SK-N-SH treated with all-trans-retinoic acid at 6 μM for 48 hours (cell line): ENCODE data around the gene C3orf62.
A peak's percentile ranks its signal among the peaks of the same experiment; 100 is the strongest.
"Not testable (repeated sequence)": the region's sequence is repeated elsewhere in the genome, so short reads cannot be mapped to it uniquely, and the experiment has no call there.

Source experiments
- ATAC-seq: fragments of 200-7000 bp; cut with Tn5 transposase; 3 replicates; pipeline ENCODE4 v1.9.1; 2020; ENCODE audit warnings: mild to moderate bottlenecking, moderate library complexity
- ARNTL ChIP-seq: fragments of 450-650 bp; formaldehyde crosslinking; IDR thresholded peaks from 2 replicates; pipeline ENCODE4 v1.5.0; 2020; ENCODE audit warnings: low read depth, mild to moderate bottlenecking, moderate library complexity, borderline replicate concordance
- BACH2 ChIP-seq: fragments of 250-450 bp; sonication (Bioruptor Pico); IDR thresholded peaks from 2 replicates; pipeline ENCODE4 v1.9.0; 2021; ENCODE audit warnings: mild to moderate bottlenecking, borderline replicate concordance
- CSDC2 ChIP-seq: fragments of 250-450 bp; sonication (Bioruptor Pico); IDR thresholded peaks from 2 replicates; pipeline ENCODE4 v1.5.0; 2020; ENCODE audit warnings: mild to moderate bottlenecking, moderate library complexity
- ESRRG ChIP-seq: fragments of 250-450 bp; sonication (Bioruptor Pico); IDR thresholded peaks from 2 replicates; pipeline ENCODE4 v1.6.1; 2021; ENCODE audit warnings: mild to moderate bottlenecking
- ISL1 ChIP-seq: fragments of 250-450 bp; sonication (Bioruptor Pico); IDR thresholded peaks from 2 replicates; pipeline ENCODE4 v2.1.2; 2022; ENCODE audit warnings: mild to moderate bottlenecking, moderate library complexity
- OSR1 ChIP-seq: fragments of 250-450 bp; sonication (Bioruptor Pico); IDR thresholded peaks from 2 replicates; pipeline ENCODE4 v1.8.0; 2022; ENCODE audit warnings: moderate library complexity, mild to moderate bottlenecking, inconsistent platforms
- PPARA ChIP-seq: fragments of 250-450 bp; sonication (Bioruptor Pico); IDR thresholded peaks from 2 replicates; pipeline ENCODE4 v1.5.0; 2020; ENCODE audit warnings: mild to moderate bottlenecking, borderline replicate concordance
- RARB ChIP-seq: fragments of 250-450 bp; sonication (Bioruptor Pico); IDR thresholded peaks from 2 replicates; pipeline ENCODE4 v1.8.0; 2021; ENCODE audit warnings: mild to moderate bottlenecking, moderate library complexity
- TOX ChIP-seq: fragments of 250-450 bp; sonication (Bioruptor Pico); IDR thresholded peaks from 2 replicates; pipeline ENCODE4 v1.8.0; 2021; ENCODE audit warnings: mild to moderate bottlenecking, moderate library complexity, borderline replicate concordance
- ZC3H10 ChIP-seq: fragments of 250-450 bp; sonication (Bioruptor Pico); IDR thresholded peaks from 2 replicates; pipeline ENCODE4 v1.5.1; 2021; ENCODE audit warnings: mild to moderate bottlenecking, moderate library complexity
- ZFP3 ChIP-seq: fragments of 250-450 bp; sonication (Bioruptor Pico); IDR thresholded peaks from 2 replicates; pipeline ENCODE4 v1.5.0; 2020; ENCODE audit warnings: mild to moderate bottlenecking, moderate library complexity
- ZFP30 ChIP-seq: fragments of 450-650 bp; formaldehyde crosslinking; IDR thresholded peaks from 2 replicates; pipeline ENCODE4 v1.5.0; 2022; ENCODE audit warnings: mild to moderate bottlenecking, moderate library complexity
- ZNF565 ChIP-seq: fragments of 450-650 bp; formaldehyde crosslinking; conservative IDR thresholded peaks from 2 replicates; pipeline ENCODE4 v1.5.0; 2020; ENCODE audit warnings: low read depth, mild to moderate bottlenecking, moderate library complexity
- ZNF70 ChIP-seq: fragments of 450-650 bp; formaldehyde crosslinking; IDR thresholded peaks from 2 replicates; pipeline ENCODE4 v1.5.0; 2020; ENCODE audit warnings: mild to moderate bottlenecking, moderate library complexity
- ZNF8 ChIP-seq: fragments of 450-650 bp; formaldehyde crosslinking; IDR thresholded peaks from 2 replicates; pipeline ENCODE4 v1.5.0; 2020; ENCODE audit warnings: mild to moderate bottlenecking, moderate library complexity
- TF ChIP-seq, protein P1 (sequence below): fragments of 250-450 bp; sonication (Bioruptor Pico); IDR thresholded peaks from 2 replicates; pipeline ENCODE4 v1.5.1; 2021; ENCODE audit warnings: mild to moderate bottlenecking, moderate library complexity
- TF ChIP-seq, protein P2 (sequence below): fragments of 250-450 bp; sonication (Bioruptor Pico); IDR thresholded peaks from 2 replicates; pipeline ENCODE4 v1.8.0; 2021; ENCODE audit warnings: low read depth, mild to moderate bottlenecking, moderate library complexity, borderline replicate concordance
- TF ChIP-seq, protein P3 (sequence below): fragments of 250-450 bp; sonication (Bioruptor Pico); IDR thresholded peaks from 2 replicates; pipeline ENCODE4 v1.8.0; 2020; ENCODE audit warnings: mild to moderate bottlenecking, moderate library complexity, borderline replicate concordance
- TF ChIP-seq, protein P4 (sequence below): fragments of 250-450 bp; sonication (Bioruptor Pico); IDR thresholded peaks from 2 replicates; pipeline ENCODE4 v1.5.1; 2020; ENCODE audit warnings: low read depth, mild to moderate bottlenecking, moderate library complexity

The C3orf62 gene

DNA sequence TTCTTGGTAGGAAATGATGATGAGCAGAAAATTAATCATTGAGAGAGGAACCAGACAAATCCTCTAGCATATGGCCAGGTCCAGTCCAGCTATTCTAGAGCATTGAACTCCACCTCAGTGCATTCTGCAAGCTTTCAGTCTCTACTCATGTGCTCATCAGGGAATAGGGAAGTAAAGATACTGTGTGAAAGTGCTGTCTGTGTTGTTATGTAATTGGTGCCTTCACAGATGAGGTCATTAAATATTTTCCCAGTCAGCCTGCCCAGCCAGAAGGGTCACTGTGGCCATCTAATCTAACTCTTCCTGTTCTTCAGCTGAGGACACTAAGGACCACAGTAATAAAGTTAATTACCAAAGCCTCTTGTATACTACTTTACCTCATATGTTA, 28.2 kb downstream of the C3orf62 start:
- TF ChIP-seq OSR1 (CRISPR knock-in tag) (no peak), ZFP3 (CRISPR knock-in tag) (no peak), ISL1 (CRISPR knock-in tag) (no peak), ZNF565 (no peak), PPARA (CRISPR knock-in tag) (no peak), ZNF70 (CRISPR knock-in tag) (no peak), TOX (CRISPR knock-in tag) (no peak), ESRRG (CRISPR knock-in tag) (no peak), RARB (CRISPR knock-in tag) (no peak), ZNF8 (CRISPR knock-in tag) (no peak), ARNTL (CRISPR knock-in tag) (no peak)
- TF ChIP-seq, protein P1, sequence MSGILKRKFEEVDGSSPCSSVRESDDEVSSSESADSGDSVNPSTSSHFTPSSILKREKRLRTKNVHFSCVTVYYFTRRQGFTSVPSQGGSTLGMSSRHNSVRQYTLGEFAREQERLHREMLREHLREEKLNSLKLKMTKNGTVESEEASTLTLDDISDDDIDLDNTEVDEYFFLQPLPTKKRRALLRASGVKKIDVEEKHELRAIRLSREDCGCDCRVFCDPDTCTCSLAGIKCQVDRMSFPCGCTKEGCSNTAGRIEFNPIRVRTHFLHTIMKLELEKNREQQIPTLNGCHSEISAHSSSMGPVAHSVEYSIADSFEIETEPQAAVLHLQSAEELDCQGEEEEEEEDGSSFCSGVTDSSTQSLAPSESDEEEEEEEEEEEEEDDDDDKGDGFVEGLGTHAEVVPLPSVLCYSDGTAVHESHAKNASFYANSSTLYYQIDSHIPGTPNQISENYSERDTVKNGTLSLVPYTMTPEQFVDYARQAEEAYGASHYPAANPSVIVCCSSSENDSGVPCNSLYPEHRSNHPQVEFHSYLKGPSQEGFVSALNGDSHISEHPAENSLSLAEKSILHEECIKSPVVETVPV (CRISPR knock-in tag), result no peak
- TF ChIP-seq, protein P2, sequence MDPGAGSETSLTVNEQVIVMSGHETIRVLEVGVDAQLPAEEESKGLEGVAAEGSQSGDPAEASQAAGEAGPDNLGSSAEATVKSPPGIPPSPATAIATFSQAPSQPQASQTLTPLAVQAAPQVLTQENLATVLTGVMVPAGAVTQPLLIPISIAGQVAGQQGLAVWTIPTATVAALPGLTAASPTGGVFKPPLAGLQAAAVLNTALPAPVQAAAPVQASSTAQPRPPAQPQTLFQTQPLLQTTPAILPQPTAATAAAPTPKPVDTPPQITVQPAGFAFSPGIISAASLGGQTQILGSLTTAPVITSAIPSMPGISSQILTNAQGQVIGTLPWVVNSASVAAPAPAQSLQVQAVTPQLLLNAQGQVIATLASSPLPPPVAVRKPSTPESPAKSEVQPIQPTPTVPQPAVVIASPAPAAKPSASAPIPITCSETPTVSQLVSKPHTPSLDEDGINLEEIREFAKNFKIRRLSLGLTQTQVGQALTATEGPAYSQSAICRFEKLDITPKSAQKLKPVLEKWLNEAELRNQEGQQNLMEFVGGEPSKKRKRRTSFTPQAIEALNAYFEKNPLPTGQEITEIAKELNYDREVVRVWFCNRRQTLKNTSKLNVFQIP (CRISPR knock-in tag), result no peak
- TF ChIP-seq, protein P3, sequence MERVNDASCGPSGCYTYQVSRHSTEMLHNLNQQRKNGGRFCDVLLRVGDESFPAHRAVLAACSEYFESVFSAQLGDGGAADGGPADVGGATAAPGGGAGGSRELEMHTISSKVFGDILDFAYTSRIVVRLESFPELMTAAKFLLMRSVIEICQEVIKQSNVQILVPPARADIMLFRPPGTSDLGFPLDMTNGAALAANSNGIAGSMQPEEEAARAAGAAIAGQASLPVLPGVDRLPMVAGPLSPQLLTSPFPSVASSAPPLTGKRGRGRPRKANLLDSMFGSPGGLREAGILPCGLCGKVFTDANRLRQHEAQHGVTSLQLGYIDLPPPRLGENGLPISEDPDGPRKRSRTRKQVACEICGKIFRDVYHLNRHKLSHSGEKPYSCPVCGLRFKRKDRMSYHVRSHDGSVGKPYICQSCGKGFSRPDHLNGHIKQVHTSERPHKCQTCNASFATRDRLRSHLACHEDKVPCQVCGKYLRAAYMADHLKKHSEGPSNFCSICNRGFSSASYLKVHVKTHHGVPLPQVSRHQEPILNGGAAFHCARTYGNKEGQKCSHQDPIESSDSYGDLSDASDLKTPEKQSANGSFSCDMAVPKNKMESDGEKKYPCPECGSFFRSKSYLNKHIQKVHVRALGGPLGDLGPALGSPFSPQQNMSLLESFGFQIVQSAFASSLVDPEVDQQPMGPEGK (CRISPR knock-in tag), result no peak

DNA sequence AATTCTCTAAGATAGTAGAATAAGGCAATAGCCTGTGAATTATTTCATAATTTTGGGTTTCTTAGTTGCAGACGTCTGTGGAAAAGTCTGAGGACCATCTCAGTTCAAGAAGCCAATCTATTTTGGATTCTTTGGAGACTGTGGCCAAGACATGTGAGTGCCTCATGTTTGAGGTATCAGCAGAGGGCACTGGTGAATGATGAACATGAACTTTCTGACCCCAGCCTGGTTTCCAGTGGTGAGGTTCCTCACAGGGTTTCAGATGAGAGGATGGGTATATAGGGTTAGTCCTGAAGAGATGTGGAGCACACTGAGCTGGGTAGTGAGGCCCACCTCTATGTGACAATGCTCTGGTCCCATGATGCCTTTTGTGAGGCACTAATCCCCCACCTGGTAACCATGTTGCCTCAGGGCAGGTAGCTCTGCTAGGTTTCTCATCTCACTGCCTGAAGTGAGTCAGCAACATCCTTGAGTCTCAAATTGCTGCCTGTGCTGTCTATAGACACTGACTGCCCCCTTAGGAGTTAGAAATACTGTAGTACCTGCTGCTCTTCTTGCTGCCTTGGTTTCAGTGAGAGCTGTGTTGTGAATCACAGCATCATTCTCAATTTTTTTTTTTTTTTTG, 32.3 kb downstream of the C3orf62 start:
- TF ChIP-seq RARB (CRISPR knock-in tag), result no peak
- no peak for TF ChIP-seq ZFP30 (CRISPR knock-in tag)
- TF ChIP-seq, all 23 proteins: peak for 0
- no peak; the same call in 2 of the 3 replicates for ATAC-seq

More for the DNA sequence above, 28.2 kb downstream of the C3orf62 start:
- ATAC-seq, result peak; percentile 59

DNA sequence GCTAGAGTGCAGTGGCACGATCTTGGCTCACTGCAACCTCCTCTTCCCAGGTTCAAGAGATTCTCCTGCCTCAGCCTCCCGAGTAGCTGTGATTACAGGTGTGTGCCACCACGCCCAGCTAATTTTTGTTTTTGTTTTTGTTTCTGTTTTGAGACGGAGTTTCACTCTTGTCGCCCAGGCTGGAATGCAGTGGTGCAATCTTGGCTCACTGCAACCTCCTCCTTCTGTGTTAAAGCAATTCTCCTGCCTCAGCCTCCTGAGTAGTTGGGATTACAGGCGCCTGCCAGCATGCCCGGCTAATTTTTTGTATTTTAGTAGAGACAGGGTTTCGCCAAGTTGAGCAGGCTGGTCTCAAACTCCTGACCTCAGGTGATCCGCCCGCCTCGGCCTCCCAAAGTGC, 36.9 kb downstream of the C3orf62 start:
- ATAC-seq, result not testable (repeated sequence)

DNA sequence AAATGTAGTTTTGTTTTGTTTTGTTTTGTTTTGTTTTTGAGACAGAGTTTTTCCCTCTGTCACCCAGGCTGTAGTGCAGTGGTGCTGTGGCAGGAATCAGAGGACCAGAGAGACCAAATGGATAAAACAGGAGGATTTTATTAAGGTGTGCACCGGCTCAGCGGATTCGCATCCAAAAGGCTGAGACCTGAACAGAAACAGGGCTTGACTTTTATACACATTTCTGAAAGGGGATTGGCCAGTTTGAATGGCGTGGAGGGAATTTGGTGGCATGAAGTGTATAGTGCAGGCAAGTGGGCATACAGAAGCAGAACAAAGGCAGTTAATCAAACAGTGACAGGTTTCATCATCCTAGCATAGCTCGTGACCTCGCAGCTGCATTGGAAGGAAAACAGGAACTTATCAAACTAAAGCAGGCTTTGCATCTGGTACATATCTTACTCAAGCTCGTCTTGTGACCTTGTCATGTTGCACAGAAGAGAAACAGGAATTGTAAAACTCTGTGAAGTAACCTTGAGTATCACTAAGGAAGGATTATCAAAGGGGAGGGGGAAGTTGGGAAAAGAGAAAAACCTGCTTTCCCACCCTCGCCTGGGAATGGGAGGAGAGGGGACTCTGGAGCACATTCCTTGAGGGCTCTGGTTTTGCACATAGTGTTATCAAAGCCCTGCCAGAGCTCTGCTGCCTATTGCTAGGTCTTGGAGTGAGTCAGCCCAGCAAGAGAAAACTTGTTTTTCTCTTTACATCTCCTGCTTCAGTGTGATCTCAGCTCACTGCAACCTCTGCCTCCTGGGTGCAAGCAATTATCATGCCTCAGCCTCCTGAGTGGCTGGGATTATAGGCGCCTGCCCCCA, 38.5 kb downstream of the C3orf62 start:
- TF ChIP-seq, protein P3 (CRISPR knock-in tag), result no peak
- no peak for TF ChIP-seq ZFP30 (CRISPR knock-in tag)
- TF ChIP-seq ZNF8 (CRISPR knock-in tag), result no peak
- no peak for TF ChIP-seq ZC3H10 (CRISPR knock-in tag)
- no peak for TF ChIP-seq OSR1 (CRISPR knock-in tag)
- TF ChIP-seq, protein P4, sequence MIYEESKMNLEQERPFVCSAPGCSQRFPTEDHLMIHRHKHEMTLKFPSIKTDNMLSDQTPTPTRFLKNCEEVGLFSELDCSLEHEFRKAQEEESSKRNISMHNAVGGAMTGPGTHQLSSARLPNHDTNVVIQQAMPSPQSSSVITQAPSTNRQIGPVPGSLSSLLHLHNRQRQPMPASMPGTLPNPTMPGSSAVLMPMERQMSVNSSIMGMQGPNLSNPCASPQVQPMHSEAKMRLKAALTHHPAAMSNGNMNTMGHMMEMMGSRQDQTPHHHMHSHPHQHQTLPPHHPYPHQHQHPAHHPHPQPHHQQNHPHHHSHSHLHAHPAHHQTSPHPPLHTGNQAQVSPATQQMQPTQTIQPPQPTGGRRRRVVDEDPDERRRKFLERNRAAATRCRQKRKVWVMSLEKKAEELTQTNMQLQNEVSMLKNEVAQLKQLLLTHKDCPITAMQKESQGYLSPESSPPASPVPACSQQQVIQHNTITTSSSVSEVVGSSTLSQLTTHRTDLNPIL (CRISPR knock-in tag), result no peak
- TF ChIP-seq BACH2 (CRISPR knock-in tag), result no peak
- TF ChIP-seq ESRRG (CRISPR knock-in tag), result no peak
- no peak for TF ChIP-seq ZNF70 (CRISPR knock-in tag)
- TF ChIP-seq PPARA (CRISPR knock-in tag), result no peak
- no peak for TF ChIP-seq RARB (CRISPR knock-in tag)
- no peak for TF ChIP-seq ZNF565
- TF ChIP-seq ARNTL (CRISPR knock-in tag), result no peak
- no peak for TF ChIP-seq CSDC2 (CRISPR knock-in tag)
- ATAC-seq, result peak; percentile 53; the same call in 2 of the 3 replicates
